DMS79 (cell line): ENCODE measurements around the gene EEF1G.
"Not testable (repeated sequence)": the region's sequence is repeated elsewhere in the genome, so short reads cannot be mapped to it uniquely, and the experiment has no call there.

Experiments used
- DNase-seq: peaks from one replicate; lab custom pipeline; 2025; lab: John Stamatoyannopoulos, UW

Gene EEF1G

GRCh38 chr11:62554387-62555167, 19.1 kb downstream of the EEF1G start:
- no peak for DNase-seq

- no peak for DNase-seq
Observed at GRCh38 chr11:62553839-62554361, 19.8 kb downstream of the EEF1G start.

- DNase-seq = no peak
Observed at GRCh38 chr11:62553080-62553838, 20.4 kb downstream of the EEF1G start.

- no peak for DNase-seq
Observed at GRCh38 chr11:62552485-62553079, 21.1 kb downstream of the EEF1G start.

- not testable (repeated sequence) for DNase-seq
Observed at GRCh38 chr11:62550478-62550877, 23.2 kb downstream of the EEF1G start.

- DNase-seq = no peak
Observed at GRCh38 chr11:62548545-62549335, 25.0 kb downstream of the EEF1G start.

GRCh38 chr11:62547691-62548281, 25.9 kb downstream of the EEF1G start:
- DNase-seq = no peak

- DNase-seq = no peak
Observed at GRCh38 chr11:62546929-62547625, 26.6 kb downstream of the EEF1G start.

GRCh38 chr11:62546244-62546928, 27.3 kb downstream of the EEF1G start, which contains the start of gene AHNAK:
TSS of gene AHNAK (minus strand) at chr11:62546806. CDS start at chr11:62536098, 10,708 bp downstream.
- no peak for DNase-seq

GRCh38 chr11:62545437-62546243, 28.1 kb downstream of the EEF1G start:
- DNase-seq = no peak

- DNase-seq = no peak
Observed at GRCh38 chr11:62544581-62545436, 28.9 kb downstream of the EEF1G start.

- DNase-seq = no peak
Observed at GRCh38 chr11:62543680-62544444, 29.8 kb downstream of the EEF1G start.

GRCh38 chr11:62542750-62543567, 30.7 kb downstream of the EEF1G start:
- no peak for DNase-seq

GRCh38 chr11:62542111-62542745, 31.5 kb downstream of the EEF1G start:
- DNase-seq = no peak

- no peak for DNase-seq
Observed at GRCh38 chr11:62540804-62541701, 32.6 kb downstream of the EEF1G start.
